SH-SY5Y (cell line): ENCODE results near the gene MLXIP.

Experiments used
- GATA2 ChIP-seq: IDR thresholded peaks from 2 replicates; pipeline ENCODE4 v1.6.1; 2011; ENCODE audit warnings: mild to moderate bottlenecking, low read depth, low read length
- GATA3 ChIP-seq: IDR thresholded peaks from 2 replicates; pipeline ENCODE4 v1.6.1; 2011; ENCODE audit warnings: low read depth, mild to moderate bottlenecking, low read length, moderate library complexity

DNA sequence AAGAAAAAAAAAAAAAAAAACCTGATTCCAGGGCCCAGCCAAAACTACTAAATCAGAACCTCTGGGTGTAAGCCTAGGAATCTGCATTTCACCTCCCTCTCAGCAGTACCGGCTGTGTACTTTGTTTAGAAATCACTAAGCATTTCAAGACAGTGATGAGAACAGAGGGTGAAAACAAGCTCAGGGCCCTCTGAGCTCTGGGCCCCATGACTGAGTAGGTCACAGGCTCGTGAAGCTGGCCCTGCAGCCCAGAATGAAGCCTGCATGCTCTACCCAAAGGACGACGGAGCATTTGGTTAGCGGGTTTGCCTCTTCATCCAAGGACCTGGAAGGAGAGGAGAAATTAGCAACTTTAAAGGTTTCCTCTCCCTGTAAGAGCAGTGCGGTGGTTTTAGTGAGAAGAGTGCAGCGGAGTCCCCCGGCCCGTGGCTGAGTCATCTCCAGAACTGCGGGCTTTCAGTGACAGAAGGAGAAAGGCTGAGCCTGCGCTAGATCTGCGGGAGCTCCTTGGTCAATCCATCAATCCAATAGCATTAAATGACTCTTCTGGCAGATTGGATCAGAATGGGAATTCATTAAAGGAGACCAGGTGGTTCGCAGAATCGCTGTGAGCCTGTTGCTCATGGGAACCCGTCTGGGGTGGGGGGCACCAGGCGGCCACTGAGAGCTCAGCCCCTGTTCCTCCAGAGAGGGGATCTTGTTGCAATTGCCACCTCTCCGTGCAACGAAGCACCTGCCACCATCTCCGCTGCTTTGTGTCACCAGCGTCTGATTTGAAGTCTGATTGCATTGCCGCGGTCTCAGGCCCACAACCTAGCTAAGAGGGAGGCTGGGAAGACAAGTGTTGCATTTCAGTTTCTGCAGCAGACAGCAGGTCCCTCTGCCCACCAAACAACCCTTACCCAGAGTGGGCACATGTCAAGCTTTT lies 88.1 kb downstream of the MLXIP start:
- TF ChIP-seq GATA3, result no peak
- no peak for TF ChIP-seq GATA2
